Keratinocyte (primary cell): ENCODE results near the gene GPR158. TPM values are rescaled to one million over a fixed set of nuclear protein-coding genes. Genes with fewer than 3 reads are reported as not detected.

Experiments used
- DNase-seq: peaks from one replicate; pipeline ENCODE4 v3.0.0-alpha.2; 2011; ENCODE audit warnings: low read depth, missing footprints, low spot score
- FAIRE-seq: peaks from 2 replicates; lab custom pipeline; 2011; peaks lifted over from hg19 to GRCh38; lab: Jason Lieb, UNC
- H2AFZ ChIP-seq: 2 replicates; pipeline ENCODE4 v1.6.0; 2012; ENCODE audit warnings: low read length, control low read depth, inconsistent platforms; ENCODE audit not compliant: control insufficient read depth
- H3K27ac ChIP-seq: 2 replicates; pipeline ENCODE4 v1.5.1; 2011; ENCODE audit warnings: low read length; ENCODE audit not compliant: control insufficient read depth, insufficient read depth
- H3K27me3 ChIP-seq: 3 replicates; pipeline ENCODE4 v1.6.0; 2011; ENCODE audit warnings: low read length; ENCODE audit not compliant: control insufficient read depth, insufficient read depth; ENCODE audit errors: extremely low read depth
- H3K36me3 ChIP-seq, 2 experiments: 2 replicates in 1 of 2; 3 replicates in 1 of 2; pipeline ENCODE4 v1.5.1; 2011; ENCODE audit warnings: low read length in 2 of 2, mild to moderate bottlenecking in 1 of 2; ENCODE audit not compliant: control insufficient read depth in 2 of 2, insufficient read depth in 2 of 2; ENCODE audit errors: extremely low read depth in 1 of 2
- H3K4me1 ChIP-seq: 3 replicates; pipeline ENCODE4 v1.5.1; 2011; ENCODE audit warnings: low read length; ENCODE audit not compliant: control insufficient read depth, insufficient read depth; ENCODE audit errors: extremely low read depth
- H3K4me2 ChIP-seq: 3 replicates; pipeline ENCODE4 v1.6.0; 2011; ENCODE audit warnings: low read depth, low read length; ENCODE audit not compliant: control insufficient read depth, insufficient read depth; ENCODE audit errors: extremely low read depth
- H3K4me3 ChIP-seq, 3 experiments: fragments of 200-600 bp in 1 of 3; sonication (generic) in 1 of 3; 2 replicates in 2 of 3; 3 replicates in 1 of 3; pipeline ENCODE4 v1.5.1; 2011 to 2016; ENCODE audit warnings: low read length in 3 of 3, mild to moderate bottlenecking in 3 of 3, control low read depth in 2 of 3, inconsistent platforms in 1 of 3, low read depth in 1 of 3, mixed read lengths in 1 of 3, mixed run types in 1 of 3, moderate library complexity in 1 of 3; ENCODE audit not compliant: control insufficient read depth in 2 of 3, insufficient read depth in 2 of 3; ENCODE audit errors: extremely low read depth in 1 of 3
- H3K79me2 ChIP-seq: 2 replicates; pipeline ENCODE4 v1.6.0; 2012; ENCODE audit warnings: low read length; ENCODE audit not compliant: control insufficient read depth, insufficient read depth
- H3K9ac ChIP-seq: 3 replicates; pipeline ENCODE4 v1.6.0; 2011; ENCODE audit warnings: low read length; ENCODE audit not compliant: control insufficient read depth, insufficient read depth; ENCODE audit errors: extremely low read depth
- H3K9me1 ChIP-seq: 3 replicates; pipeline ENCODE4 v1.6.0; 2011; ENCODE audit warnings: low read length; ENCODE audit not compliant: control insufficient read depth, insufficient read depth; ENCODE audit errors: extremely low read depth
- H3K9me3 ChIP-seq: 2 replicates; pipeline ENCODE4 v1.5.1; 2012; ENCODE audit warnings: low read depth, low read length; ENCODE audit not compliant: control insufficient read depth
- H4K20me1 ChIP-seq: 3 replicates; pipeline ENCODE4 v1.6.0; 2011; ENCODE audit warnings: low read length; ENCODE audit not compliant: control insufficient read depth, insufficient read depth; ENCODE audit errors: extremely low read depth
- EZH2 ChIP-seq: IDR thresholded peaks from one replicate; pipeline ENCODE4 v1.6.1; 2012; ENCODE audit warnings: inconsistent platforms, mild to moderate bottlenecking, low read length, moderate library complexity
- dilution Hi-C: fragments of 300-500 bp; cut with MboI; formaldehyde crosslinking; loops from one replicate; pipeline ENCODE4 v1.7.0; 2020; ENCODE audit warnings: low sequenced_read_pairs; ENCODE audit not compliant: extremely low pct_ligation_motif_present
- polyA plus RNA-seq, 5 experiments: library from polyadenylated mRNA; depleted of rRNA in 3 of 5; stranded (reverse) in 3 of 5; stranded (forward) in 1 of 5; unstranded in 1 of 5; fragments of >200 nt; gene quantifications; 1 replicate in 1 of 5; 2 replicates in 3 of 5; 3 replicates in 1 of 5; pipeline versions ENCODE4 v1.2.1 to v1.2.3, GENCODE V29; 2011 to 2012; ENCODE audit warnings: missing spikeins in 2 of 5, low read depth in 1 of 5, low replicate concordance in 1 of 5
- TF ChIP-seq, protein P1 (sequence below), 3 experiments: IDR thresholded peaks in 1 of 3; conservative IDR thresholded peaks in 1 of 3; optimal IDR thresholded peaks in 1 of 3; 2 replicates in 2 of 3; 3 replicates in 1 of 3; pipeline versions ENCODE3 to v1.5.1; 2011; ENCODE audit warnings: low read length in 3 of 3, mild to moderate bottlenecking in 3 of 3, moderate library complexity in 2 of 3, control low read depth in 1 of 3, inconsistent platforms in 1 of 3; ENCODE audit not compliant: insufficient read depth in 2 of 3; ENCODE audit errors: extremely low read depth in 1 of 3

Gene GPR158
- polyA plus RNA-seq, 1 donor (not counting 4 experiments of a cell fraction or from before 2014, with no cell fraction given), result not detected

DNA sequence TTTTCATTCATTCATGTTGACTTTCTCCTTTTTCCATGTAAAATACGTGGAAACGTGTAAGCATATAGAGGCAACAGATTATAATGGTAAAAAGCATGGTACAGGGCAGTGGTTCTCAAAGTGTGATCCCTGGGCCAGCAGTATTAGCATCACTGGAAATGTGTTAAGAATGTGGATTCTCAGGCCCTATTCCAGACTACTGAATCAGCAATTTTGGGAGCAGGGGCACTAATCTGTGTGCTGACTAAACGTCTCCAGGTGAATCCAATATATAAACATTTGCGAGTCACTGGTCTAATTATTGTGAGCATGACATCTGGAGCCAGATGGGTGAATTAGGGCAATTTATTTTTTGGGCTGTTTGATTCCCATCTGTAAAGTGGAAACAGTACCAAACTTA lies 5.1 kb upstream of the GPR158 start:
- Histone ChIP-seq H3K9me1 (no peaks in the 10 kb centered on the region), H3K79me2 (no peaks in the 10 kb centered on the region), H3K9me3 (no peaks in the 10 kb centered on the region), H3K4me3 (no peak overlapping the region), H2AFZ (no peak overlapping the region), H3K36me3 (no peaks in the 10 kb centered on the region), H3K27ac (no peak overlapping the region), H3K27me3 (peaks cover 10% of the 10 kb centered on the region), H4K20me1 (no peaks in the 10 kb centered on the region), H3K4me2 (no peak overlapping the region), H3K4me1 (no peaks in the 10 kb centered on the region), H3K9ac (no peak overlapping the region)
- DNase-seq (no peak), FAIRE-seq (no peak)
- dilution Hi-C loops, result no loop called here
- TF ChIP-seq, protein P1, sequence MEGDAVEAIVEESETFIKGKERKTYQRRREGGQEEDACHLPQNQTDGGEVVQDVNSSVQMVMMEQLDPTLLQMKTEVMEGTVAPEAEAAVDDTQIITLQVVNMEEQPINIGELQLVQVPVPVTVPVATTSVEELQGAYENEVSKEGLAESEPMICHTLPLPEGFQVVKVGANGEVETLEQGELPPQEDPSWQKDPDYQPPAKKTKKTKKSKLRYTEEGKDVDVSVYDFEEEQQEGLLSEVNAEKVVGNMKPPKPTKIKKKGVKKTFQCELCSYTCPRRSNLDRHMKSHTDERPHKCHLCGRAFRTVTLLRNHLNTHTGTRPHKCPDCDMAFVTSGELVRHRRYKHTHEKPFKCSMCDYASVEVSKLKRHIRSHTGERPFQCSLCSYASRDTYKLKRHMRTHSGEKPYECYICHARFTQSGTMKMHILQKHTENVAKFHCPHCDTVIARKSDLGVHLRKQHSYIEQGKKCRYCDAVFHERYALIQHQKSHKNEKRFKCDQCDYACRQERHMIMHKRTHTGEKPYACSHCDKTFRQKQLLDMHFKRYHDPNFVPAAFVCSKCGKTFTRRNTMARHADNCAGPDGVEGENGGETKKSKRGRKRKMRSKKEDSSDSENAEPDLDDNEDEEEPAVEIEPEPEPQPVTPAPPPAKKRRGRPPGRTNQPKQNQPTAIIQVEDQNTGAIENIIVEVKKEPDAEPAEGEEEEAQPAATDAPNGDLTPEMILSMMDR (optimal IDR thresholded peaks at IDR 0.05 in 1 of 3, IDR thresholded peaks at IDR 0.05 in 1 of 3, conservative IDR thresholded peaks at IDR 0.05 in 1 of 3; ENCODE audit: extremely low read depth in 1 of 3, insufficient read depth in 2 of 3, low read length in 3 of 3), result no peak
- TF ChIP-seq EZH2, result no peak

DNA sequence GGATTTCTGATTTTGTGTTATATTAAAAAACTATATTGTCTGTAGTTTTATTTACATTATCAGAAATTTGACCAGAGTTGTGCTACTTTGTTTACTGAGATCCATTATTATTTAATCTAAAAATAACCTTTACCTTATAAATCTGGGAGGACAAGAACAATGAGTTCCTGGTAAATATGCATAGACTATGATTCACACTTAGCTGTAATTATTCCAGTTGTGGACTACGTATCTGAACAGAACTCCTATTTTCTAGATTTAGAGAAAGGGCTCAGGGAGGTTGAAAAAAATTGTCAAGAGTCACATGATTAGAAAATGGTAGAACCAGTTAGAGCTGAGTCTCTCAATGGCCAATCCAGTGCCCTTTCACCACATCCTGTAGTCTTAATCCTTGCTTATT lies 4.2 kb upstream of the GPR158 start:
- Histone ChIP-seq H3K4me1 (no peaks in the 10 kb centered on the region), H3K27me3 (peaks cover 19% of the 10 kb centered on the region), H3K9ac (no peak overlapping the region)

More for the DNA sequence above, 4.2 kb upstream of the GPR158 start:
- no peak for TF ChIP-seq EZH2
- TF ChIP-seq, protein P1 (optimal IDR thresholded peaks at IDR 0.05 in 1 of 3, IDR thresholded peaks at IDR 0.05 in 1 of 3, conservative IDR thresholded peaks at IDR 0.05 in 1 of 3; ENCODE audit: extremely low read depth in 1 of 3, insufficient read depth in 2 of 3, low read length in 3 of 3), result no peak
- Histone ChIP-seq H4K20me1 (no peaks in the 10 kb centered on the region), H3K36me3 (no peaks in the 10 kb centered on the region), H3K79me2 (no peaks in the 10 kb centered on the region), H3K9me3 (no peaks in the 10 kb centered on the region), H3K27ac (no peak overlapping the region), H3K9me1 (no peaks in the 10 kb centered on the region), H3K4me3 (no peak overlapping the region), H2AFZ (no peak overlapping the region), H3K4me2 (no peak overlapping the region)
- FAIRE-seq (no peak), DNase-seq (no peak)
- dilution Hi-C loops, result no loop called here
